Measurements from ENCODE around the gene UST.
"Not testable (repeated sequence)": the region's sequence is repeated elsewhere in the genome, so short reads cannot be mapped to it uniquely, and the experiment has no call there.

Gene UST

GRCh38 chr6:149098700-149099276 lies 352.0 kb downstream of the UST start:
- DNase-seq, result no peak

- DNase-seq, result no peak
Observed at GRCh38 chr6:149102324-149102723, 355.5 kb downstream of the UST start.

- DNase-seq, result not testable (repeated sequence)
Observed at GRCh38 chr6:149103950-149104349, 357.1 kb downstream of the UST start.

DNA sequence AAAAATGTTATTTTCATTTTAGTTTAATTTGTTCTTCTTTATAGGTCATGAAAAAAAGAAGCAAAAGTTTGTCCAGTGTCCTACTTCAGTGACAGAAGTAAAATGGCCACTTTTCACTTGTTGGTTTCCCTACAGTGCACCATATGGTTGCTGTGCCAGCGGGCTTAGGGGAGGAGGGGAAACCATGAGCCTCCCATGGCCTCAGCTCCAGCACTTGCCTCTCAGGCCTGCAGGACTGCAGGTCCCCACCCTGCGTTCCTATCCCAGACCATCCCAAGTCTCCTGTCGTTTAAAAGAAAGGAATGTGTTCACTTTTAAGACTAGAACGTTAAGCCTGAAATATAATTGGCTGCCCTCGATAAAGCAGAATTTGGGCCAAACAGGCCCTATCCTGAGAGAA lies 360.7 kb downstream of the UST start:
- DNase-seq, result no peak

- no peak for DNase-seq
Observed at GRCh38 chr6:149108038-149108748, 361.4 kb downstream of the UST start.

- DNase-seq, result no peak
Observed at GRCh38 chr6:149108749-149109100, 361.9 kb downstream of the UST start.

DNA sequence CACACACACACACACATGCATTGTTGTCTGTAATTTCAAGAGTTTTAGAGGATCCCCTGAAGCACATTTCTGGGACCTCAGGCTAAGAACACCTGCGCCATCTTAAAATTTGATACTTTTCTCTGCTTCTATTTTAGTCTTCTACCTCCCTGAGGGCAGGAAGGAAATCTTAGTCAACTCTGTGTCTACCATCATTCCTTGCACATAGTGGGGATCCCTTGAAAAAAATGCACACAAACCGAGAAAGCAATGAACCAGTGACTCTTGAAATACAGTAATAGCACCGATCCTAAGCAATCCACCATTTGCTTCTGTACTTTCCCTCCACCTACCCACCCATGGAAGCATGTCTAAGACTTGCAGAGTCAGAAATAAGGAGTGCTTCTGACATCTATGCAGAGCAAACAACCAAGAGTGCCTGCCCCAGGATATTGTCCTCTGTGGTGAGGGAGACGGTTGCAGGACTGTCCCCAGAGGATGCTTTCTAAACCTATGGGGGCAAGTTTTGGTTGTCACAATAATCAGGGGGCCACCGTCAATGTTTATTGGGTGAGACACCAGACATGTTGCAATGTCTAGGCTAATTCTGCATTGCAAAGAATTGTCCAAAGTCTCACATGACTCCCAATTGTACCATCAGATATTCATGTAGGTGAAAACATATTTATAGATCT lies 362.7 kb downstream of the UST start:
- no peak for DNase-seq

DNA sequence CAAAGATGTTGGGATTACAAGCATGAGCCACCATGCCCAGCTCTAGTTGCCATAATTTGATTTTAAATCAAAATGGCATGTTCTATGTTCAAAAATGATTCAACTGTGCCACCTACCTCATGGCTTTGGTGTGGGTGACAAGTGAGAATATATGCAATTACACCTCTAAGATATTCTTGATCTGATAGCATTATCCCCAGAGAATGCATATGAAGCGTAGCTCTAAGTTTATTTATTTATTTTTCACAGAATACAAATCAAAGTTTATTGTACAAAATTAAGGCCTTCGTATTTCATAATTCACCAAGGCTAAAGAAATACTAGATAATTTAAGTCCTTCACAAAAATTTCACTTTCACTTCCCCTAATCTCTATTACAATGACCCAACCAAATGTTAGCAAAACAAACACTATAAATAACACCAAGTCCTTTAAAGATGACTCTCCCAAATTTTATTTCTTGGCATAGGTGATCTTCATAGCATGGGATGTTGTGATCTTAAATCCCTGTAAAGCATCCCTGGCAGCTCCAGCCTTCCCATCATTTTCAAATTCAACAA lies 364.8 kb downstream of the UST start:
- no peak for DNase-seq

DNA sequence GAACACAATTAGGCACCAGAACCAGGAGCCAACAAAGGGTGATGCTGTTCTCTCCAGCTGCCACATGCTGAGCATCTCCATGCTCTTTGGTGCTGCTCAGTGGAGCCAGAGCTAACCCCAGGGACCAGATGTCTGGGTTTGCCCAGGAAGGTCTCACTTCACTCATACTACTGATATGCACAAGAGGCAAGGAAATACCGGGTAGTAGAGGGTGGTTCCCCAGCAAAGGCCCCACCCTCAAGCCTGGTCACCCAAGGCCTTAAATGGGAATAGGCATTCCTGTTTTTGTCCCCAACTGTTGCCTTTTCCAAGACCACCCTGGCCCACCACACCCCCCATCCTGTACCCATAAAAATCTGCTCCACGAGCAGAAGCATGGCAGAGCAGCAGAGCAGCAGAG lies 366.1 kb downstream of the UST start:
- DNase-seq, result no peak

GRCh38 chr6:149114167-149114566 lies 367.3 kb downstream of the UST start:
- no peak for DNase-seq

DNA sequence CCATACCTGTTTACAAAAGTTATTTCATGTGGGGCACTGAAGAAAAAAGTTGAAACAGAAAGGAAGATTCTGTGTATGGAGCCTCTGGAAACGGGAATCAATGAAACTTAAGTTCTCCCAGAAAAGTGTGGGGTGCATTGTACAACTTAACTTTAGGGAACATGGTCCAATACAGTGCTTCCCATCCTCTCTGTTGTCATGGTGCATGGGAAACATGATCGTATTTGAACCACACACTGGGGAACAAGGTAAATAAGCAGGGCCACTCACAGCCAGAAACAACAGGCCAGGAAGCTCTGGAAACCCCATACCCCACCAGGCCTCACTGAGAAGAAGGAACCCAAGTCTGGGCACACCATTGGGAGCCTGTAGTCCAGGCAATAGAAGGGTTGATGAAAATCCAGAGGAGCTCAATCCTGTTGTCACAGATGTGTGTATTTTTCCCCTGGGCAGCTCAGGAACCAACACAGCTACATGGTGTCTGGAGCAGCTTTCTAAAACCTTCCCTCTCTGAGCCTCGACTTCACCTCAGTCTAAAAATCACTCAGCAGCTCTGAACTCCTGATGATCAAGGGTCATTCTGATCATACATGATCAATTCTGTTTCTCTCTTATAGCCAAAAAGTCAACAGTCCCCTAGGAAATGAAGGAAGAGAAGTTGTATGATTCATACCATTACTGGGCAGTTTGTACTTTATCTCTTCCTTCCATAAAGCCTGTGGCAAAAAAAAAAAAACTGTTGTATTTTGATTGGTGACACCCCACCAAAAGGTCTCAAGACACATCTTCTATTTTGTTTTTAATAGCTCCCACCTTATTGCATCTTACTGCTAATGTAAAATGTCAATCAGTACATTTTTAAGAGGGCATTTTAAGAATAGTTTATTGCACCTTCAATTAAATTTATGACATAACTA lies 372.2 kb downstream of the UST start:
- DNase-seq, result no peak

- no peak for DNase-seq
Observed at GRCh38 chr6:149122850-149123821, 376.3 kb downstream of the UST start.

DNA sequence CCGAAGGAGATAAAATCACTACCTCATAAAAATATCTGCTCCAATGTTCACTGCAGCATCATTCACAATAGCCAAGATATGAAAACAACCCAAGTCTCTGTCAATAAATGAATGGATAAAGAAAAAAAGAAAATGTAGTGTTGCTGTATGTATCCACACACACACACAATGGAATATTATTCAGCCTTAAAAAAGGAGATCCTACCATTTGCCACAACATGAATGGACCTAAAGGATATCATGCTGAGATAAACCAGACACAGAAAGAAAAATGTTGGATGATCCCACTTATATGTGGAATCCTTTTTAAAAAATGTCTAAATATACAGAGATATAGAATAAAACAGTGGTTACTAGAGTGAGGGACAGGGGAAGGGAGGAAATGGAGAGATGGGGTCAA lies 378.5 kb downstream of the UST start:
- no peak for DNase-seq

Measured in SIG-M5 (cell line).